NCI-H345 treated with DMSO at 0.1 percent for 48 hours (cell line): ENCODE data around the gene KIF9.
"Not testable (repeated sequence)": the region's sequence is repeated elsewhere in the genome, so short reads cannot be mapped to it uniquely, and the experiment has no call there.

Experiments
- DNase-seq: peaks from one replicate; lab custom pipeline; 2025; ENCODE audit not compliant: unreplicated experiment; lab: John Stamatoyannopoulos, UW

Gene KIF9

DNA sequence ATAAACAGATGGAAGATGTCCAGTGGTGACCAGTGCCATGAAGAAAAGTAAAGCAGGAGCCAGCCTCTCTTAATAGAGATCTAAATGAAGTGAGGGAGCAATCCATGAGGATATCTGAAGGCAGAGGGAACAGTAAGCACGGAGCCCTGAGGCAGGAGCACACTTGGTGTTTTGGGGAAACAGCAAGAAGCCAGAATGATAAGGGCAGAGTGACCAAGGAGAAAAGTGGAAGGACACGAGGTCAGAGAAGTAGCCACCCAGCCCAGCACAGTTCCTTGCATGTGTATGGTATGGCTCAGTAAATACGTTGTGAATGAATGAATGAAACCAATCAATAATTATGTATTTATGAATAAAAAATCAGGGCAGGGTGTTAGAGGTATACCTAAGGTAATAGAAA lies 11.8 kb upstream of the KIF9 start:
- DNase-seq = no peak

DNA sequence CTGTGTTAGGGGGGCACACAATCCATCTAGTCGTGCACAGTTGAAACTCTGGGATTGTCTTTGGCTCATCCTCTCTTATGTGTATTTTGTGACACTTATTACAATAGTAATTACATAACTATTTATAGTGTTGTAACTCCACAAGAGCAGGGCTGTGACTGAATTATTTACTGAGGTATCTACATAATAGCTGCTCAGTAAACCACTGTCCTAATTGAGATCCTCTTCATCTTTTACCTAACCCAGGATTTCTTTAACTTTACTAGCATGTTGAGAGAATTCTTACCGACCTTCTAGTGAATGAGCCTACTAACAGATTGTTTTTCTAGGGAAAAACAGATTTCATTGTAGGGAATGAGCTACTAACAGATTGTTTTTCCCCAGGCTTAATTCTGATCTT lies 11.2 kb upstream of the KIF9 start:
- DNase-seq = no peak

DNA sequence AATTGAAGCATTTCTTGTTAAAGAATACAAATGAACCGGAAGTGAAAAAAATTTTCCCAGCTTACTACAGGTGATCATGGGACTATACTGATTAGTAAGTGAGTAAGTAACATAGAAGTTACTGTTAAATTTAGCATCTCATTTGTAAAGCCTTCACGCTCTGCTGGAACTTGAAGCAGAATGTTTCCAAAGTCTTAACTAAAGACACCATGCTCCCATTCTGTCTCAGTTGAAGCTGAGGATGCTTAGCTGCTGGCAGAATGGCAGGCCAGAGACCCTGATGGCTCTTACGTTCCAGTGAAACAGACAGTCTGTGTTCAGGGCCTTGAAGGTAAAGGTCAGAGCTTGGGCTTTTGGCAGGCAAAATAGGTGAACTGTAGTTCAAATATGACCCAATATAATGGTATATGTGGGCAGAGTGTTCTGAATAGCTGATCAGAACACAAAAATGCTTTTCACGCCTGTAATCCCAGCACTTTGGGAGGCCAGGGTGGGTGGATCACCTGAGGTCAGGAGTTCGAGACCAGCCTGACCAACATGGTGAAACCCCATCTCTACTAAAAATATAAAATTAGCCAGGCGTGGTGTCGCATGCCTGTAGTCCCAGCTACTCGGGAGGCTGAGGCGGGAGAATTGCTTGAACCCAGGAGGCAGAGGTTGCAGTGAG lies 9.3 kb upstream of the KIF9 start:
- not testable (repeated sequence) for DNase-seq

DNA sequence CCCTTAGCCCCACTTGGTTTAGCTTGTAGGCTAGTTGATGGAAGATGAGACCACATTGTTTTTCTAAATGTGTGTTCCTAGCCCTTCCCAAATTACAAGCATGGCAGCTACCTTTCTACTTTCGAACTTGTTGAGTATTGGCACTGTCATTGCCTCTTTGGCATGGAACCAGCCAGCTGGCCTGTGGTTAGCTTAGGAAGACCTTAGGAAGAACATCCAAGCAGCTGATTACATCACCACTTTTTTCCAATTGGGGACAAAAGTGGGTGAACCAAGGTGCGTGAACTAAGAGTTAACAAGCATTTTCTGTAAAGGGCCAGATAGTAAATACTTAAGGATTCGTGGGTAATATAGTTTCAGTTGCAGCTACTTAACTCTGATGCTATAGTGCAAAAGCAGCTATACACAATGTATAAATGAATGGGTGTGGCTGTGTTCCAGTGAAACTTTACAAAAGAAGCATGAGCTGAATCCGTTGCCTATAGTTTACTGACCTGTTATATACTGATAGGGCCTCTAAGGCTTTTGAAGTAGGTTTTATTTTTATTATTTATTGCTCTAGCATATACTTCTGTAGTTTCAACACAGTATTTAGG lies 8.7 kb upstream of the KIF9 start:
- no peak for DNase-seq

DNA sequence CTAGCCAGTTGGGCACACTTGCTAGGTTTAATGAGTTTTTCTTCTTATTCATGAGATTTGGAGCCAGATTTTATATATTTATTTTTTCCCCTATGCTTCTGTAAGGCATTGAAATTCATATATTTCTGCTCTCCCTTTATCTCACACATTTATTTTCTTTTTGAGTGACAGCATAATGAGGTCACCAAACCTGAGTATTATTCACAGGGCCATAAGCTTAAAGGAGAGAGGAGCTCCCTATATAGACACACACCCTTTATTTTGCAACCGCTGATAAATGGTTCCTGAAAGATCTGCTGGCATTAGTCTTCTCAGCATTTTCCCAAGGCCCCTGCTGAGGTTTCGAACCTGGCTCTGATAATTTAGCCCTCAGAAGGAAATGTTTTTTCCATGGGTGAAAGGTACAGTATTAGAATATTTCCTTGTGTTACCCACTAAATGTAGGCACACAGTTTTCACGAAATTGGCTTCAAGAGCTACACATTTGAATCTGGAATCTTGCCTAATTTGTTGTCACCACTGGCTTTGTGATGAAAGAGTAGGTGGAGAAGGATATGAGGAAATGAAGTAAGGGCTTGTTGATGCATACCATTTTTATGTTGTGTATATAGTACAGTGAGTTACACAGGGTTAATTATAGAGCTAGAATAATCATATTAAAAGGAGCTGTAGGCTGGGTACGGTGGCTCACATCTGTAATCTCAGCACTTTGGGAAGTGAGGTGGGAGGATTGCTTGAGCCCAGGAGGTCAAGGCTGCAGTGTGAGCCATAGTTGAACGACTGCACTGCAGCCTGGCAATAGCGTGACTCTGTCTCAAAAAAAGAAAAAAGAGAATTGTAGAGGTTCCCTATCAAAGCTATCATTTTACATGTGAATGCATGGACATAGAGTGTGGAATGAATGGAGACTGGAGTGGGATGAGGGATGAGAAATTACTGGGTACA lies 6.6 kb upstream of the KIF9 start:
- no peak for DNase-seq

DNA sequence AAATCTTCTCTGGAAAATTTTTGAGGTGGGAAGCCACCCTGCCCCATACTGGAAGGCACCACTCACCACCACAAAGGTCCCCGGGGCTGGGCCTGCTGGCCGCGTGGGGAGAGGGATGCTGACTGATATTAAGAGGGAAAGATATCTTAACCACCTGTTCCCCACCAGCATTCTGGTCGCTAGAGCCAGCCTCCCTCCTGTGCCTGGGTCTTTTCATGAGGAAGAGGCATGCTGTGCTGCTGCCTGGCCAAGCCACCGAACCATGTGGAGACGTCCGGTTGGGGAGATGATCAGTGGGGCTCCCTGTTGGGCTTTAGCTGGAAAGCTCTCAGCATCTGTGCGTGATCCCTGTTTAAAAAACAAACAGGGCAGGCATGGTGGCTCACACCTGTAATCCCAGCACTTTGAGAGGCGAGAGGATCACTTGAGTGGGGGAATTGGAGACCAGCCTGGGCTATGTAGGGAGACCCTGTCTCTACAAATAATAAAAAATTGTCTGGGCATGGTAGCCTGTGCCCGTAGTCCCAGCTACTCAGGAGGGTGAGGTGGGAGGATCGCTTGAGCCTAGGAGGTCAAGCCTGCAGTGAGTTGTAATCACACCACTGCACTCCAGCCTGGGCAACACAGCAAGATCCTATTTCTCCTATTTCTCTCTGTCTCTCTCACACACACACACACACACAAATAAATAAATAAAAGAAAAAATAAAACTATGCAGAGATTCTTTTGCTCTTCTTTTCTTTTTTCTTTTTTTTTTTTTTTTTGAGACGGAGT lies 1.2 kb upstream of the KIF9 start:
- DNase-seq = no peak

DNA sequence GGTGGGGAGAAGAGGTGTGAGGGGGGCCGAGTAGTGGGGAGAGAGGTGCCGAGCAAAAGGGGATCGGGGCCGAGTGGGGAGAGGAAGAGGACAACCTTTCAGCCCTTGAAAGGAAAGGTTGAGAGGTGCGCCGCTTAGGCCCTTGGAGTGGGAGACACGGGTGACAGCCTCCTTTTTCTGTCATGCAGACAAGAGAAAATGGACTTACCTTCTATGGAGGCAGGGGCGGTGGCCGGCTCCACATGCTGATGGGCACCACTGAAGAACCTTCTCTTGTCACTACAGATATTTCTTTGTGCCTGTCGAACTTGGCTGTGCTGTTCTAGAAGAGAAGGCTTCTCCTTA lies 566 bp upstream of the KIF9 start:
- DNase-seq = no peak

DNA sequence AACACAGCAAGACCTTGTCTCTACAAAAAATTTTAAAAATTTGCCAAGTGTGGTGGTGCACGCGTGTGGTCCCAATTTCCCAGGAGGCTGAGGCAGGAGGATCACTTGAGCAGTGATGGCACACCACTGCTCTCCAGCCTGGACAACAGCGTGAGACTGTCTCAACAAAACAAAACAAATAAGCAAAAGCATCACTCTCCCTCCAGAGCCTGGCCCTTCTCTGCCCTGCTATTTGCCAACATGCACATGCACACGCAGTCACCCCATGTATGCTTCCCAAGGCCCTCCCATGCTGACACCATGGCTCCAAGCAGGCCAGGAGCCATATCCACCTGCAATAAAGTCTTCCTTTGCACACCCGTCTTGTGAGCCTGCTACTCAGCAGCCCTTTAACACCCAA lies 2.1 kb downstream of the KIF9 start:
- no peak for DNase-seq

DNA sequence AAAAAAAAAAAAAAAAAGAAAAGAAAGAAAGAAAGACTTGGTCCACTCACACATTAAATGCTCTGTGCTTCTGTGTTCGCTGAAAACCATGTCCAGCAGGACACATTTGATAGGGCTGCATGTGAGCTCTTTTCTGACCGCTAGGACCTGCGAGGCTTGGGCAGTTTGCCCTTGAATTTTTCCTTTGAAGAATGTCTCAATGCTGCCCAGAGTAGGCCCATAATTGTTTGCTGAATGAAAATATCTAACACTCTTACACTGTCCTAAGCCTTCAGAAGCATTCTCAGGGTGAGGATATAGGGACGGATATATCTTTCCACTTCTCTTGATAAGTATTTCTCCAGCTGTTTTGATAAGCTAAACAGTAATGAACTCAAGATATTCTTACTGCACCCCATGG lies 6.0 kb downstream of the KIF9 start:
- no peak for DNase-seq

DNA sequence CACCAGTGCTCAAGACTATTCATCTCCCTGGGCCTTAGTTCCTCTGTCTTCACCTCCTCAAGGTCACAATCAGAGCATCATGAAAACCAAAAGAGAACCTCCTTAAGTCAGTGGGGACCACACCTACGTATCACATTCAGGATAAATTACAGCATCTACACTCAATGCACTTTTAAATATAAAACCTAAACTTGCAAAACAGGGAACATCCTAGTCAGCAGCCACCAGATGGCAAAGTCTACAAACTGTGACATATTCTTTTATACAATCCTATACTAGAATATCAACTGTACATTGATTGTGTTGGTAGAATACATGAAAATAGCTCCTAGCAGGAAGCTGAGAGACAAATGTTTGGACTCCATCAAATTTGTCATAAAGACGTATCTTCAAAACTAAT lies 7.9 kb downstream of the KIF9 start:
- DNase-seq = no peak

DNA sequence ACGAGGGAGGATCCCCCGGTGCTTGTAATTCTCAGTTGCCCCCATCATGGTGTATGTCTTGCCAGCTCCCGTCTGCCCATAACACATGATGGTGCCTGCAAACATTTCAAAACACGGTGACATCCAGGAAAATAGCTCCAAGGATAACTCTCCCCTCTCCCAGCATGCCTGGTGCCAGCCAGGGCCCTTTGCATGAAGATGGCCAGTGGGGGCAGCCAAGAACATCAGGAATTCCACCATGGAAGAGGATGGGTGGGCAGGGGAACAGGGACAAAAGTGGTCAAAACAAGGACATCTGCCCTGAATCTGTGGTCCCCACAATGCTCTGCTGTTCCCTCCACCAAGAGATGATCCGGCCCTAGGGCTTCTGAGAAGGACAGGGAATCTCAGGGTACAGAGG lies 9.0 kb downstream of the KIF9 start:
- DNase-seq = no peak

DNA sequence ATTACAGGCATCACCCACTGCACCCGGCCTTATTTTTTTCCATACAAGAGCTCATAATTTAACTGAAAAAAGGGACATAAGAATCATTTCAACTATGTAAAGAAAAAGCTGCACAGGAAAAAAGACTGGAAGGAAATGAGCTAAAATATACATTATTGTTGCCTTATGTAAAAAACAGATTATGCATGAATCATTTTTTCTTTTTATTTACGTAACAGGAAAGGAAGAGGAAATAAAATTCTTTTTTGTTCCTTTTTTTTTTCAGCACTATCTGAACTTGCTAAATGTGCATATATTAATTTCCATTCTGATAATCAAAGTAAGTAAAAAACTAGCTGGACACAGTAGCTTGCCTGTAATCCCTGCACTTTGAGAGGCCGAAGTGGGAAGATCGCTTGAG lies 12.1 kb downstream of the KIF9 start:
- no peak for DNase-seq

DNA sequence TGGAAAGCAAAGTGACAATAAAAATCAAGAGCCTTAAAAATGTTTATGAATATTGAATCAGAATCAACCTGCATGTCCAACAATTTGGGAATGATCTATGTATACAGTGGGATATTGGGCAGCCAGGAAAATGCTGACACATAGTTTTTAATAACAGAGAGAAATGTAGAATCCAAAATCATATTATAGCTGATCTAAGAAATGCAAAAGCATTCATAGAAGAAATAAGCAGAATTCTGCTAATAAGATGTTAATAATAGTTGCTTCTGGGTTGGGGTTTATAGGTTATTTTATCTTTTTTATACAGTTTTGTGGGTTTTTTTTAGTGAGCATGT lies 15.1 kb downstream of the KIF9 start:
- no peak for DNase-seq

DNA sequence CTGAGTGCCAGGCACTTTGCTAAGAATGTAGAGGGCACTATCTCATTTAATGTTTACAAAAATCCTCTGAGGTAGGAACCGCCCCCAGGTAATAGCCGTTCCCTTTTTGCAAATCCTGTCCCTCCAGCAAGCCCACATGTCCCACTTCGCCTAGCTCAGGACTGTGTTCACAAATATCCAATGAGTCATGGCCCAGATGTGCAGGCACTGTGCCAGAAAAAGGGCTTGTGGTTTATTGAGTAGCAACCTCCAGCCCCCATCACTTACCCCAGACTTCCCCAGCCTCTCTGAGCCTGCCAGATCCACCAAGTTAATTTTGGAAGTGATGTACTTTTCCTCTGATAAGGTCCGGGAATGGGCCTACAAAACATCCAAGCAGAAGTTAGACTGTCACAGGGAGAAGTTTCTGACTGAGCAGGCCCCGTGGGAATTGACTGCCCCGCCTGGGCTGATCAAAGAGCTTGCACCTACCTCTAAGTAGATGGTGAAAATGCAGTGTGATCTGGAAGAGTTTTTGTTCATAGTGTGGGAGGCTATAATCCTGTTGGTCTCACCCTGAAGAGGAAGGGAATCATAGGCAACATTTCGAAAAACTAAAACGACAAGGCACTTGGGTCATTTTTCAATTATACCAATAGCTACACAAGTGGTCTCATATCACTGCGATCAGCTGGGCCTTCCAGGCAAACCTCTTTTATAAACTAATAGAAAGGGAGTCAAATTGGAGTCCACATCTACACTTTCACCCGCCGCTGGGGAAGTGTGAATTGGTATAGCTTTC lies 15.7 kb downstream of the KIF9 start:
- DNase-seq = no peak

DNA sequence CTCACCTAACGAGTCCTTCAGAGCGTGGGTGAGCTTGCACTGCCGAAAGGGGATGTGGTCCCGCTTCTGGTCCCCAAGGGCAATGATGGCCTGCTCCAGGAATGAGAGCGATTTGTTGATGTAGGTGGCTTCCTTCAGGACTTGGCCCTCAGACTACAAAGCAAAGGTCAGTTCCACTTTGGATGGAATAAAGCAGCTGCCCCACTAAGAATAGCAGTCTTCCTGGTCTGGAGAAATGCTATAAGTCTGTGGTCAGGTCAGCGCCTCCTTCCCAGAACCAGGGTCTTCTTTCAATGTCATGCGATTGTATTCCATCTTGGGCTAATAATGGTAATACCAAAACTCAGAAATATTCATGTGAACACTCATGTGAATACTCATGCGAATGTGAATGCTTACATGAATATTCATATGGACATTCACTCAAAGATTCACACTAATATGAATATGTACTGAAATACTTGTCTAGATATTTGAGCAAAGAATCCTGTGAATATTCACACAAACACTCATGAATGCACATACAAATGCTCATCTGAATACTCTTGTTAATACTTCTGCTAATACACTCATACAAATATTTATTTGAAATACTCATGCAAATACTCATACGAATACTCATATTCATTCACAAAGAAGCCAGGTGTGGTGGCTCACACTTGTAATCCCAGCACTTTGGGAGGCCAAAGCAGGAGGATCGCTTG lies 16.7 kb downstream of the KIF9 start:
- no peak for DNase-seq

DNA sequence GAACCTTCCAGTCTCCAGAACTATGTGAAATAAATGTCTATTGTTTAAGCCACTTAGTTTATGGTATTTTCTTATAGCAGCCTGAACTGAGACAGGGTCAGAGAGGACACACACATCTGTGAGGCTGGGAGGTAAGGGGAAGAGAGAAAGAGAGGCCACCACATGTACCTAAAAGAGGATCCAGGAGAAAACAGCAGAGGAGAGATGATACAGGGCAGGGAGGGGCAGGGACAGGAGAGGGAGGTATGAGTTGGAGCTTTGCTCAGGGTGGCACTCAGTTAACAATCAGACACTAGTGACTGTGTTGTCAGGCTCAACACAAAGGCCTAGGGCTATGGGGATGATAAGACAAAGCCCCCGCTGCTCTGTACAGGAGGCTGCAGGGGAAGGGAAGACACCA lies 17.6 kb downstream of the KIF9 start:
- no peak for DNase-seq

DNA sequence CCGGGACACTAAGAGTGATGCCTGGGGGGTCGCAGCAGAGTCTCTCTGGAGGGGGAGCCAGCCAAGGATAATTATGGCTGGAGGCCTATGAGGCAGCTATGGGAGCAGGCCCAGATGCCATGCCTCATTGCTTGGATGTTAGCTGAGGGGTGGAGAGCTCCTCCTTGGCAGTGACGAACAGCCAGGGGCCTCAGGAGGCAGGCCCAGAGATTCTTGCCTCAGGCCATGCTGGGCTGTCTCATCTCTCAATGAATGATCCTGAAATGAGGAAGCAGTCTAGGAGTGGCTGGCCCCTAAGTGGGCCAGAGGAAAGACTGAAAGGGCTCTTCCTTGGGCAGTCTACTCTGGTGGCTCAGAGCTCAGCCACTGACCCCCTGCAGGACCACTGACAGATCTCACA lies 21.3 kb downstream of the KIF9 start:
- DNase-seq = no peak

DNA sequence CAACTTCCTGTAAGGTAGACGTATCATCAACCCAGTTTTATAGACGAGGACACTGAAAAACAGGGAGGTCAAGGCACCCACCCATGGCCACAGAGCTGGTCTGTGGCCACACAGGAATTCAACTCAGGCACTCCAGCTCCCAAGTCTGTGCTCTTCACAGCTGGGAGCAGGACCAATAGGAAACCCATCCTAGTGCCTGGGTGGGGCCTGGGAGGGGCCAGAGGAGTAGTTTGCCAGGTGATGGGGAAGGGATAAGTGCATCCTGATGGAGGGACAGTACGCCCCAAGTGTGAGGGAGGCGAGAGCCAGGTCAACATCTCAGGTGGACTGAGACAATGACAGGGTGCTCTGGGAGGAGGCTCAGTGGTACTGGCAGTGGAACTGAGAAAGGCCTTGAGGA lies 22.0 kb downstream of the KIF9 start:
- DNase-seq = no peak

DNA sequence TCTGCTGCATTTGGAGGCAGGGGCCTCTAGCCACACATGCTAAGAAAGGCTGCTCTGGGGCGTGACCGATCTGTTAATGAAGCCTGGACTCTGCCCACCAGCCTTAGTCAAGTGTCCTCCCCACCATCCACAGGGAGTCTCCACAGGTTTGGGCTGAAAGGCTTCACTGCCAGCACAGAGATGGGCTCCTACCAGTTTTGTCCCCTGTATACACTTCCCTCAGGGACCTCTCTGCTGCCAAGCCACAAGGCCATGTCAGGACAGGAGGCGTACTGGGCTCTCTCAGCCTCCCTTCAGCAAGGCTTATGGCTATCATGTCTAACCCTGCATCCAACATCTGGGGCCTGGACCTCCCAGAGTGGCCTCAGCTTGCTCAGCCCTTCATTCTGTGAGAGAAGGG lies 23.5 kb downstream of the KIF9 start:
- DNase-seq = no peak

DNA sequence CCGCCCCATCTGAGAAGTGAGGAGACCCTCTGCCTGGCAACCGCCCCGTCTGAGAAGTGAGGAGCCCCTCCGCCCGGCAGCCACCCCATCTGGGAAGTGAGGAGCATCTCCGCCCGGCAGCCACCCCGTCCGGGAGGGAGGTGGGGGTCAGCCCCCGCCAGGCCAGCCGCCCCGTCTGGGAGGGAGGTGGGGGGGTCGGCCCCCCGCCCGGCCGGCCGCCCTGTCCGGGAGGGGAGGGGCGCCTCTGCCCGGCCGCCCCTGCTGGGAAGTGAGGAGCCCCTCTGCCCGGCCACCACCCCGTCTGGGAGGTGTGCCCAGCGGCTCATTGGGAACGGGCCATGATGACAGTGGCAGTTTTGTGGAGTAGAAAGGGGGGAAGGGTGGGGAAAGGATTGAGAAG lies 26.3 kb downstream of the KIF9 start:
- not testable (repeated sequence) for DNase-seq
